SK-N-SH (cell line): ENCODE results near the gene MRPL40. TPM values are rescaled to one million over a fixed set of nuclear protein-coding genes. Genes with fewer than 3 reads are reported as not detected.

Experiments used
- CTCF ChIA-PET: fragments of 300-600, 350-600 bp; formaldehyde crosslinking; extraction: SDS; loops from one replicate; lab custom pipeline; 2021; lab: Yijun Ruan, JAX
- POLR2A ChIA-PET: fragments of 350-600 bp; sonication (Branson Sonifier 250); formaldehyde crosslinking; extraction: SDS; loops from one replicate; lab custom pipeline; 2020; ENCODE audit warnings: antibody characterized with exemption, inconsistent platforms; lab: Yijun Ruan, JAX
- DNase-seq: peaks from one replicate; pipeline ENCODE4 v3.0.0; 2012
- H2AFZ ChIP-seq: fragments of 200-600 bp; sonication (generic); 2 replicates; pipeline ENCODE4 v1.8.1; 2016; ENCODE audit warnings: antibody characterized with exemption, mild to moderate bottlenecking, low read depth
- H3F3A ChIP-seq: fragments of 200-600 bp; sonication (generic); replicated peaks from 2 replicates; pipeline ENCODE3; 2016; ENCODE audit warnings: antibody characterized with exemption, mild to moderate bottlenecking; ENCODE audit not compliant: insufficient read depth
- H3K27ac ChIP-seq, 2 experiments: fragments of 200-500 bp in 1 of 2; fragments of 200-600 bp in 1 of 2; sonication (Bioruptor generic) in 1 of 2; sonication (generic), shearing (Covaris generic) in 1 of 2; 2 replicates each; pipeline versions ENCODE4 v1.5.1 to v1.6.1; 2014 to 2016; ENCODE audit warnings: low read depth in 2 of 2, inconsistent platforms in 1 of 2, low read length in 1 of 2, mild to moderate bottlenecking in 1 of 2, mixed read lengths in 1 of 2
- H3K27me3 ChIP-seq: fragments of 200-600 bp; sonication (generic), shearing (Covaris generic); 2 replicates; pipeline ENCODE4 v1.6.1; 2016; ENCODE audit warnings: mixed run types; ENCODE audit not compliant: insufficient read depth
- H3K36me3 ChIP-seq, 2 experiments: fragments of 200-500 bp in 1 of 2; fragments of 200-600 bp in 1 of 2; sonication (Bioruptor generic) in 1 of 2; sonication (generic) in 1 of 2; replicated peaks in 1 of 2; 2 replicates each; pipeline versions ENCODE3 to v1.5.1; 2014 to 2016; ENCODE audit warnings: low read length in 1 of 2, mild to moderate bottlenecking in 1 of 2; ENCODE audit not compliant: insufficient read depth in 2 of 2, control insufficient read depth in 1 of 2
- H3K4me1 ChIP-seq, 2 experiments: fragments of 200-500 bp in 1 of 2; fragments of 200-600 bp in 1 of 2; sonication (Bioruptor generic) in 1 of 2; sonication (generic), shearing (Covaris generic) in 1 of 2; 2 replicates each; pipeline versions ENCODE4 v1.5.1 to v1.6.1; 2014 to 2016; ENCODE audit warnings: low read depth in 1 of 2, low read length in 1 of 2, mixed run types in 1 of 2; ENCODE audit not compliant: insufficient read depth in 2 of 2, control insufficient read depth in 1 of 2
- H3K4me2 ChIP-seq: fragments of 200-600 bp; sonication (generic), shearing (Covaris generic); 2 replicates; pipeline ENCODE4 v1.6.1; 2017; ENCODE audit warnings: mixed run types
- H3K4me3 ChIP-seq, 2 experiments: fragments of 200-500 bp in 1 of 2; fragments of 200-600 bp in 1 of 2; sonication (Bioruptor generic) in 1 of 2; sonication (generic), shearing (Covaris generic) in 1 of 2; 2 replicates each; pipeline versions ENCODE4 v1.5.1 to v1.8.1; 2014 to 2016; ENCODE audit warnings: low read depth in 2 of 2, inconsistent platforms in 1 of 2, low read length in 1 of 2, mild to moderate bottlenecking in 1 of 2, mixed read lengths in 1 of 2, moderate library complexity in 1 of 2
- H3K79me2 ChIP-seq: fragments of 200-600 bp; sonication (generic); 2 replicates; pipeline ENCODE4 v1.8.1; 2017; ENCODE audit warnings: mild to moderate bottlenecking; ENCODE audit not compliant: insufficient read depth
- H3K9ac ChIP-seq: fragments of 200-600 bp; sonication (generic); 2 replicates; pipeline ENCODE4 v1.6.1; 2017; ENCODE audit warnings: mixed run types
- H3K9me2 ChIP-seq: fragments of 200-600 bp; sonication (generic); 2 replicates; pipeline ENCODE4 v1.6.1; 2017; ENCODE audit warnings: mixed run types
- H3K9me3 ChIP-seq: fragments of 200-600 bp; sonication (generic); 2 replicates; pipeline ENCODE4 v1.6.1; 2017; ENCODE audit warnings: mixed run types, mild to moderate bottlenecking, moderate library complexity
- H4K20me1 ChIP-seq: fragments of 200-600 bp; sonication (generic); 2 replicates; pipeline ENCODE4 v1.6.1; 2017; ENCODE audit warnings: mild to moderate bottlenecking, mixed run types; ENCODE audit not compliant: insufficient read depth
- ELF1 ChIP-seq: IDR thresholded peaks from 2 replicates; pipeline ENCODE4 v1.4.0; 2012
- EP300 ChIP-seq, 2 experiments: IDR thresholded peaks; 2 replicates each; pipeline versions ENCODE4 v1.4.0 to v1.6.1; 2012; ENCODE audit warnings: borderline replicate concordance in 1 of 2, low read depth in 1 of 2, low read length in 1 of 2
- GABPA ChIP-seq: IDR thresholded peaks from 2 replicates; pipeline ENCODE4 v1.4.0; 2012; ENCODE audit warnings: low read depth, mild to moderate bottlenecking
- MEF2A ChIP-seq: IDR thresholded peaks from 2 replicates; pipeline ENCODE4 v1.4.0; 2012; ENCODE audit warnings: low read depth, borderline replicate concordance
- RFX5 ChIP-seq: IDR thresholded peaks from 2 replicates; pipeline ENCODE4 v1.6.1; 2012; ENCODE audit warnings: mild to moderate bottlenecking, improper control_type of control experiment, low read length
- RXRA ChIP-seq: IDR thresholded peaks from 2 replicates; pipeline ENCODE4 v1.4.0; 2012; ENCODE audit warnings: low read depth, mild to moderate bottlenecking, borderline replicate concordance
- SMC3 ChIP-seq: IDR thresholded peaks from 2 replicates; pipeline ENCODE4 v1.6.1; 2012; ENCODE audit warnings: low read depth, low read length, improper control_type of control experiment
- TCF12 ChIP-seq: IDR thresholded peaks from 2 replicates; pipeline ENCODE4 v1.4.0; 2012
- YY1 ChIP-seq: IDR thresholded peaks from 2 replicates; pipeline ENCODE4 v1.4.0; 2012; ENCODE audit warnings: low read depth, mild to moderate bottlenecking
- WGBS: methylation state at CpG from one replicate; pipeline ENCODE4 v1.1.6; 2017; ENCODE audit warnings: low lambda C conversion rate; 5-methylcytosine and 5-hydroxymethylcytosine counted together
- polyA plus RNA-seq, 3 experiments: library from polyadenylated mRNA; depleted of rRNA; stranded (reverse); fragments of >200 nt; gene quantifications; 2 replicates each; pipeline ENCODE4 v1.2.3, GENCODE V29; 2012
- TF ChIP-seq, protein P1 (sequence below): IDR thresholded peaks from 2 replicates; pipeline ENCODE4 v1.6.1; 2012; ENCODE audit warnings: mild to moderate bottlenecking, low read depth, low read length, moderate library complexity

Gene MRPL40
- polyA plus RNA-seq, 1 of the 3 experiments (the other 2 are of a cell fraction): 34.9 TPM

DNA sequence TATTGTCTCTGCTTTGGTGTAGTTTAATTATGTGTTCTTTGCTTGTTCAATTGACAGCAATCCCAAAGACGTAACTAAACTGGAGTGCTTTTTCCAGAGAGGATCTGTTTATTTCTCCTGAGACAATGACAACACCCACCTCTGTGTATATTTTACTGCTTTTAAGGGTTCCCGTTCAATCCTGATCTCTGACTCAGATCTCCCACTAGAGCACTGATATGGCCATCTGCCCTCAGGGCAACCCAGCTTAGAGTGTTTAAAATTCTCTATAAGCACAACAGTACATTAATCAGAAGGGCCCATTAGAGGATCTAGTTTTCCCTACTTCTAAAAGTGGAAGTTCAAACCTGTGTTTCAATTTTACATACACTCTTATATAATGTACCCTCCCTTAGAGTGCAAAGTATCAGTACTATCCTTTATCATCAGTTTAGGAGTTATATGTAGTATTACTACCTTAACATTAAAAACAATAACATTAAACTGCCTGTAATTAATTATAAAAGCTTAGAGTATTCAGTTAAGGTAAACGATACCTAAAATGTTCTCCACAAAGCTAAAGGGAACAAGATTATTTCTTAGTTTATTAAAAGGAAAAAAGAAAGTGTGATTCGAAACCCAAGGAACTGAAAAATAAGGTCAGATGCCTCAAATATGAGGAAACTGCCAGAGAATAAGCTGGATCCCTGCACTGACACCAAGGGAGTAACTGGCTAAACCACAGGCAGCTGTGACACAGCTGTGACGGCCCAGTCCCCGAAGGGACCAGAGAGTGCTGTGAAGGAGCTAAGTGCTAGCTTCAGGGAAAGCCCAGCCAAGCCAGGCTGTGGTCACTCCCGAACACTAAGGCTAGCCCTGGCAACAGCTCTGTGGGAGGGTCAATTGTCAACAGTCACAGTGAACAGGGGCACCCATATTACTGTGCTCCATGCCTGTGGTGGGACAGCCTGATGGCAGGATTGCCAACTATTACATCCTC, 31.4 kb downstream of the MRPL40 start (continued):
- TF ChIP-seq, protein P1, sequence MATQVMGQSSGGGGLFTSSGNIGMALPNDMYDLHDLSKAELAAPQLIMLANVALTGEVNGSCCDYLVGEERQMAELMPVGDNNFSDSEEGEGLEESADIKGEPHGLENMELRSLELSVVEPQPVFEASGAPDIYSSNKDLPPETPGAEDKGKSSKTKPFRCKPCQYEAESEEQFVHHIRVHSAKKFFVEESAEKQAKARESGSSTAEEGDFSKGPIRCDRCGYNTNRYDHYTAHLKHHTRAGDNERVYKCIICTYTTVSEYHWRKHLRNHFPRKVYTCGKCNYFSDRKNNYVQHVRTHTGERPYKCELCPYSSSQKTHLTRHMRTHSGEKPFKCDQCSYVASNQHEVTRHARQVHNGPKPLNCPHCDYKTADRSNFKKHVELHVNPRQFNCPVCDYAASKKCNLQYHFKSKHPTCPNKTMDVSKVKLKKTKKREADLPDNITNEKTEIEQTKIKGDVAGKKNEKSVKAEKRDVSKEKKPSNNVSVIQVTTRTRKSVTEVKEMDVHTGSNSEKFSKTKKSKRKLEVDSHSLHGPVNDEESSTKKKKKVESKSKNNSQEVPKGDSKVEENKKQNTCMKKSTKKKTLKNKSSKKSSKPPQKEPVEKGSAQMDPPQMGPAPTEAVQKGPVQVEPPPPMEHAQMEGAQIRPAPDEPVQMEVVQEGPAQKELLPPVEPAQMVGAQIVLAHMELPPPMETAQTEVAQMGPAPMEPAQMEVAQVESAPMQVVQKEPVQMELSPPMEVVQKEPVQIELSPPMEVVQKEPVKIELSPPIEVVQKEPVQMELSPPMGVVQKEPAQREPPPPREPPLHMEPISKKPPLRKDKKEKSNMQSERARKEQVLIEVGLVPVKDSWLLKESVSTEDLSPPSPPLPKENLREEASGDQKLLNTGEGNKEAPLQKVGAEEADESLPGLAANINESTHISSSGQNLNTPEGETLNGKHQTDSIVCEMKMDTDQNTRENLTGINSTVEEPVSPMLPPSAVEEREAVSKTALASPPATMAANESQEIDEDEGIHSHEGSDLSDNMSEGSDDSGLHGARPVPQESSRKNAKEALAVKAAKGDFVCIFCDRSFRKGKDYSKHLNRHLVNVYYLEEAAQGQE: no peak

GRCh38 chr22:19464546-19464945, 32.2 kb downstream of the MRPL40 start:
- Histone ChIP-seq H3K9ac (no peak overlapping the region), H2AFZ (no peak overlapping the region), H3K4me3 (no peak overlapping the region), H3K4me1 (peaks cover 0 to 3% of the 10 kb centered on the region in 2 experiments; a peak in 1 of 4 replicates), H3F3A (no peaks in the 10 kb centered on the region), H3K79me2 (no peaks in the 10 kb centered on the region), H3K36me3 (peaks cover 76 to 82% of the 10 kb centered on the region in 2 experiments), H4K20me1 (0 out of 2 replicates have a peak, but pooled peaks cover 1% of the 10 kb centered on the region), H3K4me2 (no peak overlapping the region), H3K27ac (no peak overlapping the region; a peak in 1 of 4 replicates), H3K9me3 (no peaks in the 10 kb centered on the region), H3K27me3 (no peaks in the 10 kb centered on the region), H3K9me2 (no peaks in the 10 kb centered on the region)
- TF ChIP-seq YY1: no peak
- TF ChIP-seq SMC3: no peak
- no peak for TF ChIP-seq EP300 (IDR thresholded peaks at IDR 0.05; ENCODE audit: borderline replicate concordance in 1 of 2, low read depth in 1 of 2, low read length in 1 of 2)
- 93% methylated on average over 1 of the region's 1 CpG for WGBS
- POLR2A ChIA-PET: no interaction called here
- no peak for DNase-seq
- CTCF ChIA-PET: interaction anchor here (1.0 to 2.8 kb wide), 3 partner anchors 10 to 167 kb away, joined by 3 to 13 read pairs (median 5); no protein-coding TSS in a partner anchor

DNA sequence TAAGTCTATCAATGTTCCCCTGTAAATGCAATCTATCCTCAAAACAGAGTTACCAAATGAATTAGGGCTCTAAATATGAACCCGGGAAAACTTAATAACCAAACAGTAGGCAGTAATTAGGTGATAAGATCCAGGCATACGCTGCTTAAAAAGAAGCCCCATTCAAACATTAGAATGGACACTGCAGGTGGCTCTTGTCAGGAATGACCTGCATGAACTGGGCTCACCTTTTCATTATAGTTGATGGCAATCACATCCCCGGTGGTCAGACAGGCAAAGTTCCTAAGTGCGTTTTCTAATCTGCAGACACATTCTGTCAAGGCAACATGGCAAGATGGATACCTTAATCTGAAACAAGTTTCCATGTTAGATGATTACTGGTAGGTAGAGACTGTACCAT, 32.6 kb downstream of the MRPL40 start:
- no peak overlapping the region; a peak in 1 of 4 replicates for H3K27ac ChIP-seq
- no peaks in the 10 kb centered on the region; the same call in 1 of the 2 replicates for H3K79me2 ChIP-seq
- TF ChIP-seq ELF1: no peak
- TF ChIP-seq RXRA: no peak
- TF ChIP-seq GABPA: no peak
- no peak for TF ChIP-seq MEF2A
- TF ChIP-seq RFX5: no peak
- TF ChIP-seq TCF12: no peak
- TF ChIP-seq, all 33 proteins: peak for 0
- Histone ChIP-seq H3K36me3 (peaks cover 76 to 86% of the 10 kb centered on the region in 2 experiments), H3K4me1 (peaks cover 0 to 3% of the 10 kb centered on the region in 2 experiments; a peak in 1 of 4 replicates), H2AFZ (no peak overlapping the region), H3K9ac (no peak overlapping the region), H3F3A (no peaks in the 10 kb centered on the region), H3K4me2 (no peak overlapping the region), H4K20me1 (peaks cover 6% of the 10 kb centered on the region; the same call in 1 of the 2 replicates), H3K27me3 (no peaks in the 10 kb centered on the region), H3K4me3 (no peak overlapping the region), H3K9me2 (no peaks in the 10 kb centered on the region), H3K9me3 (no peaks in the 10 kb centered on the region)
- ChIA-PET CTCF (interaction anchor here (1.0 to 2.8 kb wide), 3 partner anchors 9 to 167 kb away, joined by 3 to 13 read pairs (median 5); no protein-coding TSS in a partner anchor), POLR2A (no interaction called here)
- DNase-seq: no peak
- WGBS: 86% methylated on average over 4 of the region's 4 CpGs
